GM12891 (cell line): Measurements from ENCODE around the gene PLEKHA5.

Source experiments
- DNase-seq: peaks from one replicate; pipeline ENCODE4 v3.0.0; 2011; ENCODE audit warnings: low spot score; ENCODE audit not compliant: insufficient read length
- FAIRE-seq: peaks from 2 replicates; lab custom pipeline; 2011; peaks lifted over from hg19 to GRCh38; lab: Jason Lieb, UNC
- PAX5 ChIP-seq: IDR thresholded peaks from 2 replicates; pipeline ENCODE4 v1.6.1; 2011; ENCODE audit warnings: low read length, moderate library complexity, mild to moderate bottlenecking; ENCODE audit not compliant: insufficient read depth, severe bottlenecking
- POLR2A ChIP-seq: IDR thresholded peaks from 2 replicates; pipeline ENCODE4 v1.6.1; 2011; ENCODE audit warnings: low read depth, low read length, control low read depth
- POLR2AphosphoS5 ChIP-seq: IDR thresholded peaks from 2 replicates; pipeline ENCODE4 v1.6.1; 2011; ENCODE audit warnings: low read depth, low read length, control low read depth
- POU2F2 ChIP-seq: IDR thresholded peaks from 2 replicates; pipeline ENCODE4 v1.6.1; 2011; ENCODE audit warnings: low read depth, mild to moderate bottlenecking, control low read depth, low read length, moderate library complexity
- SPI1 ChIP-seq: IDR thresholded peaks from 2 replicates; pipeline ENCODE4 v1.6.1; 2011; ENCODE audit warnings: low read depth, low read length, control low read depth
- TAF1 ChIP-seq: IDR thresholded peaks from 2 replicates; pipeline ENCODE4 v1.6.1; 2011; ENCODE audit warnings: low read depth, low read length, control low read depth

Gene PLEKHA5

DNA sequence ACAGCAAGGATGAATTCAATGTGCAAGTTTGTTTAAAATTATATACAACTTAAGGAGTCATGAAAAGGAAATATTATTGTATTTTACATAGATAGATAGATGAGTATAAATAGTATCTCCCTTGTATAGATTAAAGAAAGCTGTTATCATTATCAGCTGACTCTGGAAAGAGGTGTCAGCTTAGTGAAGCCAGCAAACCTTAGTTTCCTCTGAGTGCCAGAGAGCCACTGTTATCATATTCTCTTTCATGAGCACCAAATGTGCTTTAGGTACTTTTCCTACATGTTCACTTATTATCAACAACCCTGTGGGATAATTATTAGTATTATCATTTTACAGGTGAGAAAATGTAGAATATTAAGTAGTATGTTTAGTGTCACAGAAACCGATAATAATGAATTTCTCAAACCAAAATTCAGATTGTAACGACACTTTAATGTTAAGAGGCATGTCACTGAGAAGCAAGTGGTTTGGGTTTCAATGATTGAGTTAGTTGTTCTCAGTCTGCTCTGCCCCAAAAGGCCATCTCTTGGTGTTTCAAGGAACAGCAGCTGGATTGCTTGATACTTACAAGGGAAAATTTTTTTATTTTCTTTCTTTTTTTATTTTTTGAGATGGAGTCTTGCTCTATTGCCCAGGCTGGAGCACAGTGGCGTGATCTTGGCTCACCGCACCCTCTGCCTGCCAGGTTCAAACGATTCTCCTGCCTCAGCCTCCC, 53.7 kb downstream of the PLEKHA5 start:
- no peak for DNase-seq
- no peak for FAIRE-seq
- no peak for TF ChIP-seq POU2F2
- no peak for TF ChIP-seq SPI1
- no peak for TF ChIP-seq POLR2A
- no peak for TF ChIP-seq TAF1
- TF ChIP-seq POLR2AphosphoS5: no peak
- no peak for TF ChIP-seq PAX5

DNA sequence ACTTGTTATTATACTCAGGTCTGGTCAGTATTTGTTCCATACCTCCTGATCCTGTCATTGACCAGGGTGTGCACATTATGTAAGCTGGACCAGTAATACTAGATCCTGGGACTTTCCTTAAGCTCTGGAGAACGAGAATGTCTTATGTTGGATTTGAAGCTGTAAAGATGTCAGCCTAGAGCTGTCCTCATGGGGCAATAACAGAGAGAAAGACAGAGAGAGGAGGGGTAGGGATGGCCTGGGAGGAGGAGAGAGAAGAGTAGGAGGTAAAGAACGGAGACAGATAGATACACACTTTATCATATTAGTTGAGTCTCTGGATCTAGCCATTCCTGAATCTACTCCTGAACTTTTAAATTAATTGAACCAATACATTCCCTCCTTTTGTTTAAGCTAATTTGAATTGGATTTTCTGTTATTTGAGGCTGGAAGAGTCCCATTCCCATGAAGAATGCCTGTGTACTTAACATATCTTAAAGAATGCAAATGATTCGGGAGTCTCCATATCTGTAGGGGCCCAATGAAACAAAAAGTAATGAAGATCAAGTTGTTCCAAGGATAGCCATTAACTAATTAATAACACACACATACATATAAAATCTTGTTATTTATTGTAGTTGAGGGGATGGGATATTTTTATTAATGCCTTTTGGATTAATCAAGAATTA, 55.9 kb downstream of the PLEKHA5 start:
- FAIRE-seq: no peak

DNA sequence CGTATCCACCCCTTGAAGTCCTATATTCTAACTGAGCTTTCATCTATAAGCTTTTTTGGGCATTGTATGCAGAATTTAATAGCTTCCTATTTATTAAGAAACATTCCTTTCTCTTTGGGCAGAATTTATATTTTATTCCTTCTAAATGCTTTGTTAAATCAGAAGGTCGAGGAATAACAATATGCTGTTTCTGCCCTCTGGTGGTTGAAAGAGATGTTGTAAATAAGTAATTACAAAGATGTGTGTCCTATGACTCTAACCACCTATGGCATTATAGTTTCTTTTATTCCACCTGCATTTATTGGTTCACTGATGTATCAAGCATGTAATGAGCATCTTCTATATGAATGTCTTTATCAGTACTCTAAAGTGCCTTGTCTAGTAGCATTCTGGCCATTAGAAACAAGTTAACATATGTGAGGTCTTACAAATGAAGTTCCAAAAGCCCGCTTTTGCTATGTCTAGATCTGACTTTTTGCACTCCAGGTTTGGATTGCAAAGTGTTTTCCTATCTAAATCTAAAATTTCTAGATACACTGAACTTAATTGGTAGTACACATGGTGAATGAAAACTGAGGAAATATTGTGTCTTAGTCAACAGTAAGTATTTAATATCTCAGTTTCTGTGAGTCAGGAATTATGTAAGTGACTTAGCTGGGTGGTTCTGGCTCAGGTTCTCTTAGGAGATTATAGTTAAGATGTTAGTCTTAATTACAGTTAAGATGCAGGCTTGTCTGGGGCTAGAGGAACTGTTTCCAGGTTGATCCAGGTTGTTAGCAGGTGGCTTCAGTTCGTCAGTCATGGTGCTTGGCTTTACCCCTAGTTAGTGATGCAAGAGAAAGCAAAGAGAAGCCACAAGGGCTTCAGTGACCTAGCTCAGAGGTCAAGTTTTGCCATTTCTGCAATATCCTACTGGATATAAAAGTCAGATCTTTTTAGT, 57.5 kb downstream of the PLEKHA5 start:
- DNase-seq: no peak
- no peak for FAIRE-seq
- no peak for TF ChIP-seq POLR2AphosphoS5
- no peak for TF ChIP-seq POU2F2
- no peak for TF ChIP-seq SPI1
- no peak for TF ChIP-seq PAX5
- TF ChIP-seq TAF1: no peak
- no peak for TF ChIP-seq POLR2A

More for the DNA sequence above, 55.9 kb downstream of the PLEKHA5 start:
- no peak for DNase-seq
- TF ChIP-seq TAF1 (no peak), POLR2AphosphoS5 (no peak), POU2F2 (no peak), SPI1 (no peak), PAX5 (no peak), POLR2A (no peak)

DNA sequence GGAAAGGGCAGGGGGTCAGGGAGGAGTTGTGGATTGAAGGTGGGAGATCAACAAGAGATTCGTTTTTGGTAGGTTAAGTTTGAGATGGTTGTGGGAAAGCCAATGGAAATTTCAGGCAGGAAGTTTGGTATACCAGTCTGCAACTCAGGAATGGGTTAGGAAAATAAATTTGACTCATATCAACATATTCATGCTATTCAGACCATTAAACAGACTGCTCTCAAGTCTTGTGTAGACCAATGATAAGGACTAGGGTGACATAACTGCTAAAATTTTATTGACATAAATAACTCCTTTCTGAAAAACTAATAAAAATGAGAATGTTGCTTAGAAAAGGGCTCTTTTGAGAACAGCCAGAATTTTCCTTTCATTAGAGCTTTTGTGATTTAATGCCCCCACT, 60.0 kb downstream of the PLEKHA5 start:
- DNase-seq: no peak
- TF ChIP-seq POLR2A: no peak
- no peak for TF ChIP-seq SPI1
- FAIRE-seq: no peak

DNA sequence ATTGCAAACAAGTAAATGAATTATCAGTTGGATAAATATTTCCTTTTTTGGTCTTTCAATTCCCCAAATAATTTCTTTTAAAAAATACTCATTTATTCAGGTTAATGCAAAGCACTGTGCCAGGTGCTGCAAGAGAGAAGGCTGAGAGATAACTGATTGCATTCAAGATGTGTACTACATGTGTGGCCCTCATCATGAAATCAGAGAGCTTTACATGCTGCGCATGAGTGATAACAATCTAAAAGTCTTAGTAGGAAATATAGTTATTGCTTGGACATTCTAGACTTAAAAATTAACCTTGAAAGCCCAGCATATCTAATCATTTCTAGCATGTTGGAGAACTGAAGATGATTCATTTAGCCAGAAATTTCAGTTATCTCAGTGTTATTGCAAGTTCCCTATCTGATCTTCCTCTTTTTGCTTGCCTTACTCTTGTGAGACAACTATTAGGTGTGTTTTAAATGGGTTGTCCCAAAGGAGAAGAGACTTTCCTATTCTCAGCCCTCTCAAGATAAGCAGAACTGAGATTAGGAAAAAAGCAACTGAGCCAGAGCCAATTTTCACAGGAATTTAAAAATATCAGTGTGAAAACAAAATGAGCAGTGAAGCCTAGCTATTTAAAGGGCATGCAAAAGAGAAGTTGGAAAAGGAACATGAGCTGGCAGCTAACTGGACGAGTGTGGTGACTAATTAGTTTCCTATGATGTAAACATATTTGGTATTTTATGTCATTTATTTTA, 60.9 kb downstream of the PLEKHA5 start:
- no peak for DNase-seq

DNA sequence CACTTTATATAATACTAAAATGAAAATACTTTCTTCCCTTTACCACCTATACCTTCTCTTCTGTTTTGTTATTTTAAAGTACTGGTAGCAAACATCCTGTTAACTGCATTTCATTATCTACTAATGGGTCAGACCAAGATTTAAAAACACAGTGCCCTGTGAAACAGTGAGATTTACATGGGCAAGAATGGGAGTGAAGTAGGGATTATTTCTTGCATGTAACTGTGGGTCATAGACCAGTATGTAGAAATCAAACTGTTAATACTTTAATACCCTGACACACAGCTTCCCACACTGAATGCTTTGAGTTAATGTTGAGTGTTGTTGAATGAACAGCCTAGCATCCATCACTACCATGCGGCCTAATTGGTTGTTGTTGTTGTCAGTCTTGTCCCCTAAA, 61.6 kb downstream of the PLEKHA5 start:
- TF ChIP-seq SPI1 (no peak), PAX5 (no peak), TAF1 (no peak), POU2F2 (no peak), POLR2A (no peak), POLR2AphosphoS5 (no peak)
- DNase-seq (no peak), FAIRE-seq (no peak)

More for the DNA sequence above, 60.9 kb downstream of the PLEKHA5 start:
- TF ChIP-seq POLR2A: no peak
- TF ChIP-seq TAF1: no peak
- no peak for TF ChIP-seq POU2F2
- TF ChIP-seq POLR2AphosphoS5: no peak
- TF ChIP-seq SPI1: no peak
- TF ChIP-seq PAX5: no peak
- no peak for FAIRE-seq

DNA sequence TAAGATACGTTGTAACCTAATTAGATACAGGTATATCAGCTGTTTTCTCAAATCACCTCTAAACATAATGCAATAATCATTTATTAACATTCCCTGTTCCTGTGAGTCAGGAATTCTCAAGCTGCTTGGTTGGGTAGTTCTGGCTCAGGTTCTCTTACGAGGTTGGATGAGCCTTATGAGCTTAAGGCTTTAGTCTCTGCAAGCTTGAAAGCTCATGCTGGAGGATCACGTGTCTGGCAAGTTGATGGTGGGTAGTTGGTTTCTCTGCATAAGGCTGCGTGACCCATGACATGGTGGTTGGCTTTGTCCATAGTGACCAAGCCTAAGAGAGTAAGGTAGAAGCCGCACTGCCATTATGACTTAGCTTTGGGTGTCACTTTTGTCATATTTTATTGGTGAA, 62.0 kb downstream of the PLEKHA5 start:
- FAIRE-seq: no peak
- no peak for DNase-seq
- no peak for TF ChIP-seq POLR2AphosphoS5
- TF ChIP-seq PAX5: no peak
- TF ChIP-seq SPI1: no peak
- TF ChIP-seq TAF1: no peak
- no peak for TF ChIP-seq POLR2A
- no peak for TF ChIP-seq POU2F2

DNA sequence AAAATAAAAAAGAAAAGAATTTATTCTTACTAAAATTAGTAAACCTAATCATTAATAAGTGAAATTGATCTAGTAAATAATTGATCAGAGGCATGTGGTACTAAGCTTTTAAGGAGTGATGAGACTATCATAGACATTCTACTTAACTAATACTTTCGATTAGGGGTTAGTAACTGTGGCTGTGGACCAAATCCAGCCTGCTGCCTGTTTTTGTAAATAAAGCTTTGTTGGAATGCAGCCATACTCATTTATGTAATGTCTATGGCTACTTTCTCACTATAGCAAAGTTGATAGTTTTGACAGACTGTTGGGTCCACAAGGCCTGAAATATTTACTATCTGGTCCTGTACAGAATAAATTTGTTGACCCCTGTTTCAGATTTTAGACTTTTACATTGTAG, 63.2 kb downstream of the PLEKHA5 start:
- no peak for FAIRE-seq
- no peak for TF ChIP-seq PAX5
- no peak for TF ChIP-seq POLR2AphosphoS5
- TF ChIP-seq POLR2A: no peak
- TF ChIP-seq POU2F2: no peak
- TF ChIP-seq TAF1: no peak
- no peak for TF ChIP-seq SPI1
- no peak for DNase-seq
